ENCODE data around the gene NIPSNAP3A. TPM values are rescaled to one million over a fixed set of nuclear protein-coding genes. Genes with fewer than 3 reads are reported as not detected.

NIPSNAP3A gene
- total RNA-seq, 1 experiment from 2014 or later = 20.3 TPM

DNA sequence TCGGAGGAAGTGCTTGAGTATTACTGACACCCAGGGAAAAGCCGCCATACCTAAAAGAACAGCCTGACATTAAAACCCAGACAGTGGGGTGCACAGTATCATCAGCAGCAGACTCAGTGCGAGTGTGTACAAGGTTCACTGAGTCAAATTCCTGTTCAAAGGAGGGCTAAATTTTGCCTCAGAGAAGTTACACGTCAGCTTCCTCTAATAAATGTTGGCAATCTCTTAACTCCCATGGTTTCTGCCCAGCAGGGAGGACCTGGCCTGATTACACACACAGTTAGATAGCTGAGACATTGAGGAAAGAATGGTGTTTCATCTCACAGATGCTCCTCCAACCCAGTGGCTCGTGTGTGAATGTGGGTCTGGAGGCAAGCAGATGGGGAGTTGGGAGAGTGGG, 54.6 kb downstream of the NIPSNAP3A start:
- Histone ChIP-seq H2AFZ (ENCODE audit: low read length) (no peak overlapping the region), H3K27me3 (ENCODE audit: low read length) (no peaks in the 10 kb centered on the region), H3K9me2 (replicated peaks; ENCODE audit: insufficient read depth, low read length) (no peaks in the 10 kb centered on the region), H3K79me2 (ENCODE audit: low read length) (no peaks in the 10 kb centered on the region), H3K27ac (ENCODE audit: low read length) (no peak overlapping the region), H3K9ac (ENCODE audit: low read length) (no peak overlapping the region), H4K20me1 (ENCODE audit: insufficient read depth, low read depth, low read length) (no peaks in the 10 kb centered on the region), H3K9me3 (ENCODE audit: low read length) (no peaks in the 10 kb centered on the region), H3K4me3 (ENCODE audit: low read length) (no peak overlapping the region), H3K4me2 (ENCODE audit: low read depth, low read length, poor library complexity, severe bottlenecking) (no peak overlapping the region), H3K36me3 (ENCODE audit: insufficient read depth, low read length) (no peaks in the 10 kb centered on the region), H3K4me1 (ENCODE audit: low read length) (no peaks in the 10 kb centered on the region)
- DNase-seq = no peak

DNA sequence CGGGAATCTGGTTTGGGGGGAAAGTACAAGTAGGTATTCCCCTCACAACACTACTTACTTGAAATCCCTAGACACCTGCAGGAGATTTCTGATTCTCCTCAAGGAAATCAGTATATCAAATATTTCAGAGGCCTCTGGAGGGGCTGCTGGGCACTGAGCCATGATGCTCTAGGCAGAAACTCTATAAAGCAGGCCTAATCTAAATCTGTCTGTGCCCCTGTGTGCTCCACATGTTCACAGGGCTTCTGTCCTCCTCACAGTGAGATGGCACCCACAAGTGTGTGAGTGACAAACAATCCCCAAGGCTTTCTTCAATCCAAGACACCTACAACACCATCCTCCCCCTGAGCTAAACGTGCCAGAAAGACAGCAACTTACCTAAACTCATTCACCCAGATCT, 55.4 kb downstream of the NIPSNAP3A start:
- Histone ChIP-seq H2AFZ (ENCODE audit: low read length) (no peak overlapping the region), H3K9ac (ENCODE audit: low read length) (no peak overlapping the region), H3K27me3 (ENCODE audit: low read length) (no peaks in the 10 kb centered on the region), H3K4me1 (ENCODE audit: low read length) (no peaks in the 10 kb centered on the region), H3K36me3 (ENCODE audit: insufficient read depth, low read length) (no peaks in the 10 kb centered on the region), H4K20me1 (ENCODE audit: insufficient read depth, low read depth, low read length) (no peaks in the 10 kb centered on the region), H3K27ac (ENCODE audit: low read length) (no peak overlapping the region), H3K9me2 (replicated peaks; ENCODE audit: insufficient read depth, low read length) (no peaks in the 10 kb centered on the region), H3K4me2 (ENCODE audit: low read depth, low read length, poor library complexity, severe bottlenecking) (no peak overlapping the region), H3K79me2 (ENCODE audit: low read length) (no peaks in the 10 kb centered on the region), H3K4me3 (ENCODE audit: low read length) (no peak overlapping the region), H3K9me3 (ENCODE audit: low read length) (no peaks in the 10 kb centered on the region)
- no peak for DNase-seq

DNA sequence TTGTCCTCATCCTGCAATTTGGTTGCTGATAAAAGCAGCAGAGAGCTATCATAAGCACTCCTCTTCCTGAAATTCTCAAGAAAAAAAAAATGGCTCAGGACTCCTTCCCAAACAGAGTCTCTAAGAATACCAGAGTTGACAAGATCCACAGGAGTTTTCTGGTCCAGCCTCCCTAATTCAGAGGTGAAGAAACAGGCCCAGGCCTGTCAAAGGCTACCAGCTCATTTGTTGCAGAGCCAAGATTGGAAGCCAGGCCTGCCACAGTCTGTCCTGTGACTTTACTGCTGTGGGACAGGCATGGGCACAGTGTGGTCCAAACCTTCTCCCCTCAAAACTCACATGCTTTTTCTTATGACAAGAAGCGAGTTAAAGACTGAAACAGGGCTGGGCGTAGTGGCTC, 58.0 kb downstream of the NIPSNAP3A start:
- Histone ChIP-seq H3K9ac (ENCODE audit: low read length) (no peak overlapping the region), H3K27me3 (ENCODE audit: low read length) (no peaks in the 10 kb centered on the region), H2AFZ (ENCODE audit: low read length) (no peak overlapping the region), H4K20me1 (ENCODE audit: insufficient read depth, low read depth, low read length) (no peaks in the 10 kb centered on the region), H3K4me3 (ENCODE audit: low read length) (no peak overlapping the region), H3K36me3 (ENCODE audit: insufficient read depth, low read length) (no peaks in the 10 kb centered on the region), H3K9me2 (replicated peaks; ENCODE audit: insufficient read depth, low read length) (no peaks in the 10 kb centered on the region), H3K4me1 (ENCODE audit: low read length) (no peaks in the 10 kb centered on the region), H3K4me2 (ENCODE audit: low read depth, low read length, poor library complexity, severe bottlenecking) (no peak overlapping the region), H3K9me3 (ENCODE audit: low read length) (no peaks in the 10 kb centered on the region), H3K27ac (ENCODE audit: low read length) (no peak overlapping the region), H3K79me2 (ENCODE audit: low read length) (no peaks in the 10 kb centered on the region)
- no peak for DNase-seq

DNA sequence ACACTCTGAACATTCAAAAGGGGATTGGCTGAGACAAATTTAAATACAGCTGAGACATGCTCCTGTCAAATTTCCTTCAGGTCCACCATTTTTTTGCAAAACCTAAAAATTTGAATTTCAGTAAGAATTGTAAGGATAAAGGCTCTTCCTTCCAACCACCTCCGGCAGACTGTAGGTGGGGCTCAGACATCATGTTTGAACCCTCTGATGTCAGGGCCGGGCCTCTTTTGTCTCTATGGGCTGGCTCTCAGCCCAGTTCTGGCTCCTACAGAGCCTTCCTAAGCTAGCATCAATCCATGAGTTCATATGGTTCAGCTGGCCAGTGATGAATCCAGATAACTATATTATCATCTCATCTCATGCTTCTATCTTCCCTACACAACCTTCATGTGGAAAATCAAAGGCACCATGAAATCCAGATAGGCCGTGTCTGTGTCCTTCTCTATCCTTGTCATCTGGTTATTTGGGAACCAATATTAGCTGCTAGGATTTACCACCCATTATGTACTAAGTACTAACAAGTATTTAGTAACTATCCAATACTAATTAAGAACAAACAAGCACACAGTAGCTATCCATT, 60.6 kb downstream of the NIPSNAP3A start:
- Histone ChIP-seq H2AFZ (ENCODE audit: low read length) (0 out of 2 replicates have a peak overlapping the region, but pooled peaks have one; percentile 18), H3K9ac (ENCODE audit: low read length) (no peak overlapping the region), H4K20me1 (ENCODE audit: insufficient read depth, low read depth, low read length) (no peaks in the 10 kb centered on the region), H3K79me2 (ENCODE audit: low read length) (no peaks in the 10 kb centered on the region), H3K27me3 (ENCODE audit: low read length) (no peaks in the 10 kb centered on the region), H3K27ac (ENCODE audit: low read length) (no peak overlapping the region), H3K9me2 (replicated peaks; ENCODE audit: insufficient read depth, low read length) (no peaks in the 10 kb centered on the region), H3K4me3 (ENCODE audit: low read length) (no peak overlapping the region), H3K36me3 (ENCODE audit: insufficient read depth, low read length) (no peaks in the 10 kb centered on the region), H3K4me1 (ENCODE audit: low read length) (no peaks in the 10 kb centered on the region), H3K4me2 (ENCODE audit: low read depth, low read length, poor library complexity, severe bottlenecking) (no peak overlapping the region), H3K9me3 (ENCODE audit: low read length) (no peaks in the 10 kb centered on the region)
- DNase-seq = peak; percentile 69

Other genes with a start within 250 kb of the NIPSNAP3A start
- gene OR13F1, start 243.4 kb upstream of the NIPSNAP3A start, total RNA-seq (2014; rRNA removed; shearing (Covaris generic); ENCODE audit: low replicate concordance) = not detected in 2 replicates
- not detected in 2 replicates for gene OR13C4, start 220.5 kb upstream of the NIPSNAP3A start, total RNA-seq (2014; rRNA removed; shearing (Covaris generic); ENCODE audit: low replicate concordance)
- gene OR13C3, start 210.8 kb upstream of the NIPSNAP3A start, total RNA-seq (2014; rRNA removed; shearing (Covaris generic); ENCODE audit: low replicate concordance) = not detected in 2 replicates
- not detected in 2 replicates for gene OR13C8, start 178.5 kb upstream of the NIPSNAP3A start, total RNA-seq (2014; rRNA removed; shearing (Covaris generic); ENCODE audit: low replicate concordance)
- gene OR13C5, start 148.3 kb upstream of the NIPSNAP3A start, total RNA-seq (2014; rRNA removed; shearing (Covaris generic); ENCODE audit: low replicate concordance) = not detected in 2 replicates
- gene OR13C2, start 142.1 kb upstream of the NIPSNAP3A start, total RNA-seq (2014; rRNA removed; shearing (Covaris generic); ENCODE audit: low replicate concordance) = not detected in 2 replicates
- not detected in 2 replicates for gene OR13C9, start 129.5 kb upstream of the NIPSNAP3A start, total RNA-seq (2014; rRNA removed; shearing (Covaris generic); ENCODE audit: low replicate concordance)
- not detected in 2 replicates for gene OR13D1, start 53.2 kb upstream of the NIPSNAP3A start, total RNA-seq (2014; rRNA removed; shearing (Covaris generic); ENCODE audit: low replicate concordance)
- 0.29 and 0.71 TPM in 2 replicates for gene NIPSNAP3B, start 16.4 kb downstream of the NIPSNAP3A start, total RNA-seq (2014; rRNA removed; shearing (Covaris generic); ENCODE audit: low replicate concordance)
- gene ABCA1, start 180.5 kb downstream of the NIPSNAP3A start, total RNA-seq (2014; rRNA removed; shearing (Covaris generic); ENCODE audit: low replicate concordance) = 2.6 and 4.7 TPM in 2 replicates

Measured in Karpas-422 (cell line).